Ovary (tissue), 3 donors: ENCODE results near the gene OR6C74.

Experiments
- EP300 ChIP-seq: sonication (generic); formaldehyde crosslinking; IDR thresholded peaks from one replicate; pipeline ENCODE4 v1.6.1; 2017; ENCODE audit warnings: antibody characterized with exemption
- POLR2A ChIP-seq: fragments of 450-650 bp; IDR thresholded peaks from one replicate; pipeline ENCODE4 v1.6.1; 2017; ENCODE audit warnings: antibody characterized with exemption, mild to moderate bottlenecking, moderate library complexity
- TF ChIP-seq, protein P1 (sequence below), 3 donors: fragments of 450-650 bp in 2 of 3; fragments of 200-600 bp in 1 of 3; IDR thresholded peaks; one replicate each; pipeline versions ENCODE4 v1.5.1 to v1.8.0; 2016 to 2022; ENCODE audit warnings: antibody characterized with exemption in 3 of 3, mild to moderate bottlenecking in 1 of 3
- donor health status: DM: no; HTN: no; CAD: no.

DNA sequence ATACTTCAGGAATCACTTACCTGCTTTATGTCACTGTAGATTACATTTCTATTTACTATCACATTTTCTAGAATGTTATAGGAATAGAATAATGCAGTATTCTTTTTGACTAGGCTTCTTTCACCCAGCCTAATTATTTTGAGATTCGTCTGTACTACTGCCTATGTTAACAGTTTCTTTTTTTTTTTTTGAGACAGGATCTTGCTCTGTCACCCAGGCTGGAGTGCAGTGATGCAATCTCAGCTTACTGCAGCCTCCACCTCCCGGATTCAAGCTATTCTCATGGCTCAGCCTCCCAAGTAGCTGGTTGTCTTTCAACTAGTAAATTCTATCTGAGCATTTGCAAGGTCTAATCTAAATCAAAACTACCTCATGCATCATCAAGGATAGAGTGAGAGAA is 45.6 kb downstream of the OR6C74 start:
- TF ChIP-seq, protein P1, sequence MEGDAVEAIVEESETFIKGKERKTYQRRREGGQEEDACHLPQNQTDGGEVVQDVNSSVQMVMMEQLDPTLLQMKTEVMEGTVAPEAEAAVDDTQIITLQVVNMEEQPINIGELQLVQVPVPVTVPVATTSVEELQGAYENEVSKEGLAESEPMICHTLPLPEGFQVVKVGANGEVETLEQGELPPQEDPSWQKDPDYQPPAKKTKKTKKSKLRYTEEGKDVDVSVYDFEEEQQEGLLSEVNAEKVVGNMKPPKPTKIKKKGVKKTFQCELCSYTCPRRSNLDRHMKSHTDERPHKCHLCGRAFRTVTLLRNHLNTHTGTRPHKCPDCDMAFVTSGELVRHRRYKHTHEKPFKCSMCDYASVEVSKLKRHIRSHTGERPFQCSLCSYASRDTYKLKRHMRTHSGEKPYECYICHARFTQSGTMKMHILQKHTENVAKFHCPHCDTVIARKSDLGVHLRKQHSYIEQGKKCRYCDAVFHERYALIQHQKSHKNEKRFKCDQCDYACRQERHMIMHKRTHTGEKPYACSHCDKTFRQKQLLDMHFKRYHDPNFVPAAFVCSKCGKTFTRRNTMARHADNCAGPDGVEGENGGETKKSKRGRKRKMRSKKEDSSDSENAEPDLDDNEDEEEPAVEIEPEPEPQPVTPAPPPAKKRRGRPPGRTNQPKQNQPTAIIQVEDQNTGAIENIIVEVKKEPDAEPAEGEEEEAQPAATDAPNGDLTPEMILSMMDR (IDR thresholded peaks at IDR 0.05), result no peak
- TF ChIP-seq POLR2A, result no peak
- TF ChIP-seq EP300, result no peak
